Measurements from ENCODE around the gene ATP6V0D1.

The ATP6V0D1 gene

GRCh38 chr16:67445441-67445912 lies 35.5 kb downstream of the ATP6V0D1 start:
- no peak for DNase-seq (ENCODE audit: low read depth in 2 of 2)

DNA sequence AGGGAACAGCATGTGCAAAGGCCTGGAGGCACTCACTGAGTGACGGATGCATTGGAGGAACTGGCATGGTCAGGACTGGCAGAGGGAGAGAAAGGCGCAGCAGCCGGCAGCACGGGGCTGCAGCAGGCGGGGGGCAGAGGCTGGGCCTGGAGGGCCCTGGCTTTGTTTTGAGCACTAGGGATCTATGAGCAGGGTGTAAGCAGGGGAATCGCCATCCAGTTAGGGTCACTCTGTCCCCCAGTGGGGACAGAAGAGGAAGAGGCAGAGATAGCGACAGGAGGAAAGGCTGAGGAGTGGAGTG lies 35.9 kb downstream of the ATP6V0D1 start:
- DNase-seq (ENCODE audit: low read depth in 2 of 2) = no peak

- DNase-seq (ENCODE audit: low read depth in 2 of 2) = no peak
These were observed 36.5 kb downstream of the ATP6V0D1 start for GRCh38 chr16:67444259-67445125.

DNA sequence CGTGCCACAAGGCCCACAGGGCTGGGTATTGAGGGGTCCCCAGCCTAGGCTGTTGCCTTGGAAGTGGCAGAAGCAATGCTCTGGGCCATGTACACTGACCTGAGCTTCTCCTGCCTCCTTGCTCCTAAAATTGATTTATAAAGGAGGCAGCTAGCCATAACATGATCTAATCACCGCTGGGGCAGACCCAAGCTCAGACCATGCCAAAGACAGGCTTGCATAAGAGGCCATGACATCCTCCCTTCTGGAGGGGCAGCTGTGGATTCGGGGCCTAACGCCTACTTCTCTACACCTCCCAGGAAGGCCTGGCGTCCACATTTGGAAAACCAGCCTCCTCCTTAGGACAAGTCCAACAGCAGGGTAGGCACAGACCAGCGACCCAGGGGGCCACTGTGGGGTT lies 37.7 kb downstream of the ATP6V0D1 start:
- DNase-seq (ENCODE audit: low read depth in 2 of 2) = no peak

GRCh38 chr16:67442581-67443255 lies 38.2 kb downstream of the ATP6V0D1 start:
- no peak for DNase-seq (ENCODE audit: low read depth in 2 of 2)

GRCh38 chr16:67441907-67442306 lies 39.0 kb downstream of the ATP6V0D1 start:
- DNase-seq (ENCODE audit: low read depth in 2 of 2) = no peak

GRCh38 chr16:67441271-67441753 lies 39.6 kb downstream of the ATP6V0D1 start:
- no peak for DNase-seq (ENCODE audit: low read depth in 2 of 2)

DNA sequence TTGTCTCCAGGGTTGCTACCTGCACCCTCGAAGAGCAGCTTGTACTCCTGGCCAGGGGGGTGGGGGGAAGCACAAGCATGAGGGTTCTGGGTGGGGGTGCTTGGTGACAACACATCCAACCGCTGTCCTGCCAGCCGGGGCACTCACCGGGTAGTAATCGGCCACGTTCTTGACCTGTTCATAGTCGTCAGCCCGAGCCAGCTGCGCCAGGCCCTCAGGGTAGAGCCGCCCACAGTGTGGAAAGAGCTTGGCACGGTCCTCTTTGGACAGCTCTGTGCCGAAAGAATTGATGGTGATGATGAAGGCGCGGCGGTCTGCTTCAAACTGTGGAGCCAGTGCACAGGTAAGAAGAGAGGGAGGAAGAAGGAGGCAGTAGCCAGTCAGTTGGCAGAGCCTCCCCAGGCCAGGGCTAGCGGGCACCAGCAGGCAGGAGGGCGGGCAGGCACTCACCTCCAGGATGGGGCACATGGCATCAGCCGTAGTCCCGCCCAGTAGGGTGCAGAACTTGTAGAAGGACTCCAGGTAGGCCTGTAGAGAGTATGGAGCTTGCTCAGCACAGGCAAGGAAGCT lies 42.0 kb downstream of the ATP6V0D1 start:
- DNase-seq (ENCODE audit: low read depth in 2 of 2) = no peak

DNA sequence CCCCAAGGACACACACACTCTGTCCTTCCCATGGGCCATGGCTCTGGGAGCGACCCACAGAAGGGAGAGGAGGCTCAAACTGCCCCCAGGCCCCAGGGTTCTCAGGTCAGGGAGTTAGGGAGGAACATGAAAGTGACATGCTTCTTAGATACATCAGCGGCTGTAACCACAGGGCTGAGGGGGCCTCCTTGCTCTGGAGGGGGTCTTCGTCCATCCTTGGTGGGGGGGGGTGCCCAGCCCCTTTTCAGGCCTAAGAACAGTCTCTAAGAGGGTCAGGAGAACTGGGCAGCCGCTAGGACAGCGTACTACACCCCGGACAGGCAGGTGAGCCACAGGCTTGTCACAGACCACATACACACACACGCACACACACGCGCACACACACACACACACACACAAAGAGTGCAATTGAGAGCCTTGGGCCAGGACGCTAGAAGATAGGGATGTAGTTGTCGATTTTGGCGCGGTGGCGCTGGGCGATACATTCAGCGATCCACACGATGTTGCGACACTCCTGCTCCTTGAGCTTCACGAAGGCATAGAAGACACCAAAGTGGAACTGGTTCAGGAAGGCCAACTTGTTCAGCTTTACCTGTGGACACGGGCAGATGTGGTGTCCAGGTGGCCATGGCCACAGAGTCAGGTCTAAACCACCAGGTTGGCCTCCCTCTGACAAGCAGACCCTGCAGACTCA lies 42.7 kb downstream of the ATP6V0D1 start:
- DNase-seq (ENCODE audit: low read depth in 2 of 2) = no peak

DNA sequence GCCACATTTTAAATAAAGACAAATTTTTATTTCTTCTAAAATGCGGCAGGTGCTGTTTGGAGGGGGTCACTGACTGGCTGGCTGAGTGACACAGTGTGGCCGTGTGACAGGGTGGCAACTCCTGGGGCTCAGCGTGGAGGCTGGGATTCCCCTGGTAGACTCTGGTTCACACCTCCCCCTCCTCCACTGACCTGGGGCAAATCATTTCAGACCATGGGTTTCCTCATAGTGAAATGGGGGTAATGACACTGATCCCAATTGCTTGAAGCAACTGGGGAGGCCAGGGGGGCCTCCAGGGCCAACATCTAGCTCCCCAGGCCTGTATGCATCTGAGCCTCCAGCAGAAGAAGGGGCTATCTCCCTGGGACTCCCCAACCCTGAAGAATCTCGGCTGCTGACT lies 43.4 kb downstream of the ATP6V0D1 start:
- no peak for DNase-seq (ENCODE audit: low read depth in 2 of 2)

GRCh38 chr16:67436640-67437193 lies 44.2 kb downstream of the ATP6V0D1 start:
- DNase-seq (ENCODE audit: low read depth in 2 of 2) = no peak

DNA sequence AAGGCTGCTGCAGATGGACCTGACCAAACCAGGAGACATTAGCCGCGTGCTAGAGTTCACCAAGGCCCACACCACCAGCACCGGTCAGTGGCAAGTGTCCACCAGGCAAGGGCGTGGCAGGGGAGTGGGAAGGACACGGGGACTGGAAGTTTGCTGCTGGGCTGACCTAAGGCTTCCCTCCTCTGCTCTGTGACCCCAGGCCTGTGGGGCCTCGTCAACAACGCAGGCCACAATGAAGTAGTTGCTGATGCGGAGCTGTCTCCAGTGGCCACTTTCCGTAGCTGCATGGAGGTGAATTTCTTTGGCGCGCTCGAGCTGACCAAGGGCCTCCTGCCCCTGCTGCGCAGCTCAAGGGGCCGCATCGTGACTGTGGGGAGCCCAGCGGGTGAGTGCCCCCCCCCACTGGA lies 45.2 kb downstream of the ATP6V0D1 start:
- no peak for DNase-seq (ENCODE audit: low read depth in 2 of 2)

DNA sequence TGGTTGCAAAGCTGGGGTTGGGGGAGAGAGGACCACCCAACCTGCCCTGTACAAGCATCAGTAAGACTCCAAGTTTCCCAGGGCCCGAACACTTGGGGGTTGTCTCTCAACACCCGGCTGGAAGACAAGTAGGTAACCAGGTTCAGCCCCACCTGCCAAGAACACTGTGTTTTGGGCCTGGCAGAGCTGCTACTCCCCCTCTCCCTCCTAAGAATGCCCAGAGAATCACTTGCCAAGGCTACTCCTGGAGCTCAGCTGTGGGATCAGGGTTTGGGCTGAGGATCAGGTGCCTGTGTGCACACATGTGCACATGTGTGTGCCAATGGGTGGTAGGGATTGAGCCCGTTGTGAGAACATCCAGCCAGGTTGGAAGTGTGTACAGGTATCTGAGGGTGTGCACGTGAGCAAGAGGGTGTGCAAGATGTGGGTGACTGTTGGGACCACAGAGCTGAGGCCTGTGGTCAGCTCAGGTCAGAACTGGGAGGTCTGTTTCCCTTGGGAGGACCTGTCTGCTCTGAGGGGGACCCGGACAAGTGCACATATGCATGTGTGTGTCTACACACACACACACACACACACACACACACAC lies 47.7 kb downstream of the ATP6V0D1 start:
- no peak for DNase-seq (ENCODE audit: low read depth in 2 of 2)

- no peak for DNase-seq (ENCODE audit: low read depth in 2 of 2)
These were observed 48.5 kb downstream of the ATP6V0D1 start for GRCh38 chr16:67432506-67432890.

DNA sequence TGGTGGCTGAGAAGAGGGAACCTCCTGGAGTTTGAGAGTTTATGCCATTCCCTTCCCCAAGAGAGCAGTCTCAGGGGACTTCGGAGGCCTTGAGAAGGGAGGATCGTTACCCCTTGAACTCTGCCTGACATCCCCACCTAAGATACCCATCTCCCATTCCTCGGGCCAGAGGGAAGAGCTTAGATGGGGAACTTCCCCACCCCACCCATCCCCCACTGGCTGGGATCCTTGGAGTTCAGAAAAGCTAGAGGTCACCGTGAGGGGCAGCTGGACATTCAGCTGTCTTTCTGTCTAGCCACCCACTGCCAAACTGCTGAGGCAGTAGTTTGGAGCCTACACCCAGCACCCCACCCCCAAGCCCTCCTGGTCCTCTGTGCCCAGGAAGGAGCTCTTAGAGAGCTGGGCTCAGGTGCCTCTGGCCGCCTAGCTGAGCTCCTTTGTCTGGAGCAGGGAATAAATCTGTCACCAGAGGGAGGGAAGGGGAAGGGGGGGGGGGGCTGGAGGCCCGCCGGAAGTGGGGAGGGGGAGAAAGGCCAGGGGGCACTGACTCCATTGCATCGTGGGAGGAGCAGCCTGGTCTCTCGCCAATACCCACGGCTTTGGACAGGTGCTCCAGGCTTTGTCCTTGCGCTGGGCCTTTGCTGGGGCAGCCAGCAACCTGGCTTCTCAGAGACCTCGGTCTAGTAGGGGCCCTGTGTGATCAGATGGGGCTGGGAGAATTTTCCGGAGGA lies 49.0 kb downstream of the ATP6V0D1 start:
- DNase-seq (ENCODE audit: low read depth in 2 of 2) = no peak

DNA sequence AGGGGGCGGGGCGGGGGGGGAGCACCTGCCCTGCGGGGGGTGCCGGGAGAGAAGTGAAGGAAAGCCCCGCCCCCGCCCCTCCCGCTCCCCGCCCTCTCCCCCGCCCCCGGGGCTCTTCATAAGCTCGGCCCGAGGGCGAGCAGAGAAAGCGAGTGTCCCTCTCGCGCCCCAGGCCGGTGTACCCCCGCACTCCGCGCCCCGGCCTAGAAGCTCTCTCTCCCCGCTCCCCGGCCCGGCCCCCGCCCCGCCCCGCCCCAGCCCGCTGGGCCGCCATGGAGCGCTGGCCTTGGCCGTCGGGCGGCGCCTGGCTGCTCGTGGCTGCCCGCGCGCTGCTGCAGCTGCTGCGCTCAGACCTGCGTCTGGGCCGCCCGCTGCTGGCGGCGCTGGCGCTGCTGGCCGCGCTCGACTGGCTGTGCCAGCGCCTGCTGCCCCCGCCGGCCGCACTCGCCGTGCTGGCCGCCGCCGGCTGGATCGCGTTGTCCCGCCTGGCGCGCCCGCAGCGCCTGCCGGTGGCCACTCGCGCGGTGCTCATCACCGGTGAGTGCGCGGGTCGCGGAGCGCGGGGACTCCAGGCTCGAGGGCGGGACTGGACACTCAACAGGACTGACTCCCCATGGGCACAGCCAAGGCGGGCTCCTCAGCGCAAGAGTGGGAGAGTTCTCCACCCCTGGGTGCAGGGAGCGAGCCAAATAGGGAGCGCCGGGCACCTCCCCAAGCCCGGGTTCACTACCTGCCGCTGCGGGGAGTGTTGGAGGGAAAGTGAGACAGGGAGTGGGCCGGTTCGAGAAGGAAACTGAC lies 49.8 kb downstream of the ATP6V0D1 start, which contains the start of gene HSD11B2:
TSS of gene HSD11B2 (plus strand) at position 145 of the 798 bp plus-strand sequence. CDS start at position 273, 128 bp downstream.
- no peak for DNase-seq (ENCODE audit: low read depth in 2 of 2)

DNA sequence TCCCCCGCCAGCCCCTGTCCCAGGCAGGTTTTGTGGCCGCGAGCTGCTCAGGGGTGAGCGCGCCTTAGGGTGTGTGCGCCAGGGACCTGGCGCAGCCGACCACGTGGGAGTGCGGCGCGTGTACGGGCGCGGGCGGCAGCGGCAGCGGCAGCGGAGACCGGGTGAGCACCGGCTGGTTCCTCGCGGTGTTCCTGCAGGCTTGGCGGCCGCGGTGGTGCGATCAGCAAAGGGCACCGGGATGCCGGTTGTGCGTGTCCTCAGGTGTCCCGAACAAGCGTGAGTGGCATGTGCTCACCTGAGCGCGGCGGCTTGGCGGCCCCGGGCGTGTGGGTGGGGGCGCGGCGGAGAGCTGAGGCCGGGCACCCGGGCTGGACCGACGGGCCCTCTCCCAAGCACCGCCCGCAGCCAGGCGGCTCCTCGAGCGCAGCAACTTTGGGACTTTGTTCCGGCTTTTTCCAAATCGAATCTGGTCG lies 50.4 kb downstream of the ATP6V0D1 start:
- DNase-seq (ENCODE audit: low read depth in 2 of 2) = no peak

- DNase-seq (ENCODE audit: low read depth in 2 of 2) = no peak
These were observed 51.0 kb downstream of the ATP6V0D1 start for GRCh38 chr16:67429799-67430503.
